AG04449 (cell line): Measurements from ENCODE around the gene KLHL26.

Source experiments
- CTCF ChIA-PET: fragments of 350-600 bp; formaldehyde crosslinking; extraction: SDS; loops from one replicate; lab custom pipeline; 2021; ENCODE audit warnings: antibody characterized with exemption; lab: Yijun Ruan, JAX
- POLR2A ChIA-PET: fragments of 400-600, 350-600 bp; formaldehyde crosslinking; extraction: SDS; loops from one replicate; lab custom pipeline; 2020; ENCODE audit warnings: antibody characterized with exemption, inconsistent platforms; lab: Yijun Ruan, JAX
- DNase-seq: peaks from one replicate; pipeline ENCODE4 v3.0.0-alpha.2; 2010; ENCODE audit warnings: low read depth, low spot score
- H3K4me3 ChIP-seq: 2 replicates; pipeline ENCODE4 v1.5.1; 2011; ENCODE audit warnings: low read depth, mild to moderate bottlenecking, control low read depth, low read length
- TF ChIP-seq, protein P1 (sequence below): IDR thresholded peaks from one replicate; pipeline ENCODE4 v1.5.1; 2011; ENCODE audit warnings: mild to moderate bottlenecking, moderate library complexity, low read length, control low read depth, inconsistent platforms; ENCODE audit not compliant: insufficient read depth; ENCODE audit errors: missing control alignments

KLHL26 gene

DNA sequence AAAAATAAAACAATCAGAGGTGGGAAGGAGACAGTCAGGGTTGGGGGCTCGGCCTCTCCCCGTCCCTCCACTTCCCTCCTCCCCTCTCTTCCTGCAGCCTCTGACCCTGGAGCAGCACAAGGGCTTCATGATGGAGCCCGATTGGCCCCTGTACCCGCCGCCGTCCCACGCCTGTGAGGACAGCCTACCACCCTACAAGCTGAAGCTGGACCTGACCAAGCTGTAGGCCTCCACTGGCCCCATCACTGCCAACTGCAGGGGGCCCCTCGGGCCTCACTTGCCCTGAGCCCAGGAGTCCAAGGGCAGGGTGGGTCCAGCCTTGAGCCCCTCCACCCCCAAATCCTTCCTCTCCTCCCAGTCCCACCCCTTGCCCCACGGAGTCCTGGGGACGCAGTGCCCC is 16.5 kb upstream of the KLHL26 start:
- CTCF ChIA-PET, result interaction anchor here (0.9 to 1.3 kb wide), 3 partner anchors 26 to 32 kb away, joined by 3 to 4 read pairs (median 4); no protein-coding TSS in a partner anchor

DNA sequence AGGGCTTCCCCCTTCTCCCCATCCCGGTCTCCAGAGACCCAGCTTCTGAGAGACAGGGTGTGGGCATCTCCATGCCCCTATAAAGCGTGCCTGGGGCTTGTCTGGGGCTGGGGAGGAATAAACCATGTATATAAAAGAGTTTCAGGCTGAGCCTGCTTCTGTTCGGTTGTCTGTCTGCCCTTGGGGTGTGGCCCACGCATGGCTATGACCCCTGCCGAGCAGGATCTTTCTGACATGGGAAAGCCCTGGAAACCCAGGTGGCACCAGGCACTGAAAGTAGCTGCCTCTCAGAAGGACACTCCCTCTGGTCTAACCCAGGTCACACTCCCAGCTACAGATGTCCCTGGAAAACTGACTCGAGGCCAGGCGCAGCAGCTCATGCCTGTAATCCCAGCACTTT is 15.9 kb upstream of the KLHL26 start:
- TF ChIP-seq, protein P1, sequence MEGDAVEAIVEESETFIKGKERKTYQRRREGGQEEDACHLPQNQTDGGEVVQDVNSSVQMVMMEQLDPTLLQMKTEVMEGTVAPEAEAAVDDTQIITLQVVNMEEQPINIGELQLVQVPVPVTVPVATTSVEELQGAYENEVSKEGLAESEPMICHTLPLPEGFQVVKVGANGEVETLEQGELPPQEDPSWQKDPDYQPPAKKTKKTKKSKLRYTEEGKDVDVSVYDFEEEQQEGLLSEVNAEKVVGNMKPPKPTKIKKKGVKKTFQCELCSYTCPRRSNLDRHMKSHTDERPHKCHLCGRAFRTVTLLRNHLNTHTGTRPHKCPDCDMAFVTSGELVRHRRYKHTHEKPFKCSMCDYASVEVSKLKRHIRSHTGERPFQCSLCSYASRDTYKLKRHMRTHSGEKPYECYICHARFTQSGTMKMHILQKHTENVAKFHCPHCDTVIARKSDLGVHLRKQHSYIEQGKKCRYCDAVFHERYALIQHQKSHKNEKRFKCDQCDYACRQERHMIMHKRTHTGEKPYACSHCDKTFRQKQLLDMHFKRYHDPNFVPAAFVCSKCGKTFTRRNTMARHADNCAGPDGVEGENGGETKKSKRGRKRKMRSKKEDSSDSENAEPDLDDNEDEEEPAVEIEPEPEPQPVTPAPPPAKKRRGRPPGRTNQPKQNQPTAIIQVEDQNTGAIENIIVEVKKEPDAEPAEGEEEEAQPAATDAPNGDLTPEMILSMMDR, result no peak
- H3K4me3 ChIP-seq, result no peak overlapping the region
- ChIA-PET CTCF (interaction anchor here (1.2 to 1.3 kb wide), 2 partner anchors 32 to 33 kb away, joined by 4 read pairs; no protein-coding TSS in a partner anchor), POLR2A (no interaction called here)
- DNase-seq, result no peak

More for the DNA sequence above, 16.5 kb upstream of the KLHL26 start:
- POLR2A ChIA-PET, result interaction anchor here (0.7 kb wide), 1 partner anchor 718 kb away, joined by 4 read pairs; no protein-coding TSS in a partner anchor
- H3K4me3 ChIP-seq, result no peak overlapping the region
- TF ChIP-seq, protein P1, result no peak
- no peak for DNase-seq

DNA sequence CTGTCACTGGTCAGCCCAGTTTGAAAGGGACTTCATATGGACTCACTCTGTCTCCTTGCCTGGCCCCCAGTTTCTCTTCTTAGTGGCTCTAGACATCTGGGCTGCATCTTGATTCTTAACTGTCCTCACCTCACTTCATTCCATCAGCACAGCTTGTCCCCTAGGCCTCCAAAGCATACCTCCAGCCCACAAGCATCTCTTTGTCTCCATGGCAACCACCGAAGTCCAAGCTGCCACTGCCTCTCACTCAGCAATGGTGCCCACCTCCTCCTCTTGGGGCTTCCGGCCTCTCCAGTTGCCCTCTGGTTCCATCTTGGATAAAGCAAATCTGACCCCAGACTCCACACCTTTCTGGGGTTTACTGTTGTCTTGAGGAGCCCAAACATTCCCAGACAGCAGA is 9.9 kb upstream of the KLHL26 start:
- CTCF ChIA-PET, result no interaction called here
- POLR2A ChIA-PET, result no interaction called here
- no peak overlapping the region for H3K4me3 ChIP-seq
- TF ChIP-seq, protein P1, result no peak
- DNase-seq, result no peak

DNA sequence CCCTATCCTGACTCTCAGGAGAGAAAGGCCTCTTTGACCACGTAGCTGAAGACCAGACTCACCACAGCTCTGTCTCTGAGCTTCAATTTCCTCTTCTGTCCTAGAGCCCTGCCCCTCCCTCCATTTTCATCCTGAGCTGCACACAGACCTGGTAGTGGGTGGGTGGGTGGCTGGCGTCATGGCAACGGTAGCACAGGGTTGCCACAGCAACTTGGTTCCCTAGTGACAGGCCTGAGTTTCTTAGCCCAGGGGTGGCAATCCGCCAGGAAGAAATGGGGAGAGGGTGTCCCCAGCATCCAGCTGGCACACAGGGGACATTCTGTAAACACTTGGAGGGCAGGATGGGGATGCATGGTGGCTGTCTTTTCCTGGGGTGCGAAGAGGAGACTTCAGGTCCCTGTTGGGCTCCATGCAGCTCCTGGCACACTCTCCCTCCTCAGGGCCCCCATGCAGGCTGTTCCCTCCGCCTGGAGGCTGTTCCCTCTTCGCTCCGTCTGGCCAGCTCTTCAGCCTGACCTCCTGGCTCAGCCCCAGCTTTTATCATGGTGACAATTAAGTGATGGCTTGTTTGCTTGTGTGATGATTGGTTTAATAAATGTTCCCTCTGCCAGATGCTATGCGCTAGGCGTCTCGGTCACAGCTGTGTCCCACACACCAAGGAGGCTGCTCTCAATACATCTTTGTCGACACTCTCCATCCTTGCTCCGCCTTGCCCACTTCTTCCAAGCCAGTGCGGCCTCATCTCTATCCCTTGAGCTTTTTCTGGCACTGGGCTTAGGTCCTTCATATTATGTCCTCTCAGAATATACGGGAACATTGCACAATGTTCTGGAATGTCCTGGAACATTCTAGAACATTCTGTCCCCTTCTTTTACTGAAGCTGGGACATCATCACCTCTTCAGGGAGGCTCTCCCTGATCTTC is 7.4 kb upstream of the KLHL26 start:
- POLR2A ChIA-PET, result no interaction called here
- H3K4me3 ChIP-seq, result no peak overlapping the region
- TF ChIP-seq, protein P1, result no peak
- no peak for DNase-seq
- CTCF ChIA-PET, result interaction anchor here (1.0 to 1.6 kb wide), 5 partner anchors 11 to 218 kb away, joined by 3 to 4 read pairs (median 3); no protein-coding TSS in a partner anchor

DNA sequence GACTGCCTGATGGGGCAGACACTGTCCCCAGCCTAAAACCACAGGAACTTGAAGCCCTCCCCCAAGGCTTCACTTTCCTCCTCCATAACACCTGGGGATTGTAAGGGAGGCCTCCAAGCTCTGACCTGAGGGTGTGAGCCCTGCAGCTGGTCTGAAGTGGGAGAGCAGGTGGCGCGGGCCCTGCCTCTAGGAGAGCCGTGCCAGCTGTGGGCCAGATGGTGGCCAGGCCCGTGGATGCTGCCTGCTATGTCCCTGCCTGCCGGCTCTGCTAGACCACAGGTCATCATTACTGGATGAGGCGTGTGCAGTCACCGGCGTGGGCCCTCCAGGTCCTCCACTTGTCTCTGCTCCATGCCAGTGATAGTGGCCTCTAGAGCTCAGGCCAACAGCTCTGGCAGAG is 3.5 kb upstream of the KLHL26 start:
- H3K4me3 ChIP-seq, result no peak overlapping the region
- DNase-seq, result no peak
- CTCF ChIA-PET, result interaction anchor here (1.1 kb wide), 1 partner anchor 214 kb away, joined by 3 read pairs; no protein-coding TSS in a partner anchor
- TF ChIP-seq, protein P1, result no peak
- POLR2A ChIA-PET, result no interaction called here

DNA sequence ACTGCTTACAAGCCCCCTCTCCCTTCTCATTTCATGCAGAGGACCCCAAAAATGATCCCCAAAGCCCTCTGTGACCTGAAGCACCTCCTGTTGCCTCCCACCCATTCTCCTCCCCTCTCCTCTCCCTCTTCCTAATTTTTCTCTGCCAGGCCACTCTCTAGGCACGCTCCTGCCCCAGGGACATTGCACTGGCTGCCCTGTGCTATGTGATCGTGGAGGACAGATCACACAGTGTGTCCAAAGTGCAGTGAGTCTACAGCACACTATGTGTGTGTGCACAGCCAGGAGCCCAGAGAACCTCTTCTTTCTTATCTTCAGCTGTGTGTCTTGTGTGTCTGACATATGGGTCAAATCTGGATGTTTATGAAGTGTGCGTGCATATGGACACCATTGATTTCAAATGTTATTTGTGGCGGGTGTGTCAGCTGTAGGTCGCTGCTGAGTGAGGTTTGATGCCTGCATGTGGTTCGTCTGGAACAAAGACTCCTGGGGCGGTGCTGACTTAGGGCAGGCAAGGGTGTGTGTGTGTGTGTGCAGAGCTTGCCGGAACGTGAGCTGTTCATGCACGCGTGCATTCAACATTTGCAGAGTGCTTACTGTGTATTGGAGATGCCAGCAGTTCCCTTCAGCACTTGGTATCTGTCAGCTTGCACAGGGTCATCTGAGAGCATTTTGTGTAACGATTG is 2.1 kb upstream of the KLHL26 start:
- no peak overlapping the region for H3K4me3 ChIP-seq
- ChIA-PET CTCF (no interaction called here), POLR2A (no interaction called here)
- TF ChIP-seq, protein P1, result no peak
- no peak for DNase-seq
